Hepatocyte (in vitro differentiated cells): ENCODE measurements around the gene STRA6.

Source experiments
- CTCF ChIP-seq: fragments of 200-600 bp; sonication (generic); IDR thresholded peaks from 2 replicates; pipeline ENCODE4 v1.5.1; 2016; ENCODE audit warnings: antibody characterized with exemption, mild to moderate bottlenecking; ENCODE audit not compliant: poor library complexity
- EZH2 ChIP-seq: fragments of 200-600 bp; sonication (generic); IDR thresholded peaks from 2 replicates; pipeline ENCODE4 v1.6.1; 2016; ENCODE audit warnings: antibody characterized with exemption, mild to moderate bottlenecking, borderline replicate concordance

- no peak for TF ChIP-seq CTCF
- TF ChIP-seq EZH2: no peak
Observed at GRCh38 chr15:74200412-74200815, 2.2 kb downstream of the STRA6 start.
